HK-2 (cell line): ENCODE results near the gene RNF32.
A peak's percentile ranks its signal among the peaks of the same experiment; 100 is the strongest.
"Not testable (repeated sequence)": the region's sequence is repeated elsewhere in the genome, so short reads cannot be mapped to it uniquely, and the experiment has no call there.

Experiments
- DNase-seq: peaks from one replicate; pipeline ENCODE4 v3.0.0-alpha.2; 2018; ENCODE audit not compliant: unreplicated experiment

Gene RNF32

GRCh38 chr7:156614434-156615264 lies 25.9 kb upstream of the RNF32 start:
- DNase-seq: no peak

DNA sequence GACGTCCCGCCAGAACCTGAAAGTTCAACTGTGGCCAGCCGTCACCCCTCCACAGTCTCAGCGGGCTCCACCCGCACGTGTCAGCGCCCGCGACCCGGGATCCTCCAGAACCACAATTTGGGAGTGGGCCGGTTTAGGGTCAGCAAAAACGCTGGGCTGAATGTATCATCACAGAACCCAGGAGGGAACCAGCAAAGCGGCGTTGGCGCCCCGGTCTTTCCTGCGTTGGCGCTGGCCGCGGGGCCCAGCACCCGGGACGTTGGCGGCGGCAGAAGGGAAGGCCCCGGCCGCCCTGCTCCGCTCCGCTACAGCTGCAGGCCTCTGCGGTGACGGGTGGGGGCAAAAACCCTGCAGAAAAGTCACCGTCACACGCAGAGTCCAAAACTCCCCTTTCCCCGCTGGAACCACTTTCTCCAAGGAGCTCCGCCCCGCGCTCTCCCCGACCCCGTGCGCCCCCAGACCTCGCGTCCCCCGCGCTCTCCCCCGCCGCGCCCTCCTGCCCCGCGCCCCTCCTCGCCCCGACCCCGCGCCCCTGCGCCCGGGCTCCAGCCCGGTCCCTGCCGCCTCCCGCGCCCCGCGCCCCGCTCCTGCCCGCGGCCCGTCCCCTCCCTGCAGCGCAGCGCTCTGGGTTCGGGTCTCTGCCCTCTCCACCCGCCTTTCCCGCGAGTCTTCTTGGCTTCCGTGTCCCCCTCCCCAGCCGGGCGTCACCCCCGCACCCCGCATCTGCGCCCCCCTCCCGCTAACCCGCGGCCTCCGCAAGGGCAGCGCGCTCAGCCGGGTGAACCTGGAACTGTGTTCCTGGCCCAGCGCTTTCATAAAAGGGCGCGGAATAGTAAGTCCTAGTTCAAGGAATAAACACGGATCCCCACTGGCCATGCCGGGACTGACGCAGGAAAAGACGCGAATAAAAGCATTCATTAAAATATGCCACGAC lies 24.0 kb upstream of the RNF32 start:
- no peak for DNase-seq

GRCh38 chr7:156617215-156617614 lies 23.4 kb upstream of the RNF32 start:
- DNase-seq: no peak

GRCh38 chr7:156618078-156618779 lies 22.3 kb upstream of the RNF32 start:
- DNase-seq: no peak

DNA sequence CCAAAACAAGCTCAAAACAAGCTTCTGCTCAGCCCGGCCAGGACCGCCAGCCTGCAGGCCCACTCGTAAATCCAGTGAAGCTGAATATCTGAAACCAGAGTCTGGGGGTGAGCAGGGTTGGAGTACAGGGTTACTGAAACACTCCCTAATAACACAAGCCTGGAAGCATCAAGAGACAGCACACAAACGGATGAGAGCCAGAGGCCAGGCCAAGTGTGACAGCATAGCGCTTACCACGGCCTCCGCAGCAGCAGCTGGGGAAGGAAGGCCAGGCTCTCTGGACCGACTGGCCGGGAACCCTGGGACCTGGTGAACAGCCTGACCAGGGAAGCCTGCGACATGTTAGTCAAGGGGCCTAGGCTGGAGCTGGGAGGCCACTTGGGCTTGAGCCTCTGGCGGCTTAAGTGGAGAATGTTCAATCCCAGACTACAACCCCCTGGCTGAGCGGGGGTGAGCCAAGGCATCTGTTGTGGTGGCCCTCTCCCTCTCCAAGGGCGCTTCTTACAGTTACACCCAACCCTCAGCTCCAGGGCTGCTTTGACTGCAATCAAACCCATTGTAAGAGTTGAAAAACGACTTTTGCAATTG lies 21.7 kb upstream of the RNF32 start:
- no peak for DNase-seq

GRCh38 chr7:156619488-156620290 lies 20.9 kb upstream of the RNF32 start:
- not testable (repeated sequence) for DNase-seq

GRCh38 chr7:156620291-156620675 lies 20.3 kb upstream of the RNF32 start:
- DNase-seq: no peak

- no peak for DNase-seq
These were observed 18.9 kb upstream of the RNF32 start for GRCh38 chr7:156621652-156622051.

DNA sequence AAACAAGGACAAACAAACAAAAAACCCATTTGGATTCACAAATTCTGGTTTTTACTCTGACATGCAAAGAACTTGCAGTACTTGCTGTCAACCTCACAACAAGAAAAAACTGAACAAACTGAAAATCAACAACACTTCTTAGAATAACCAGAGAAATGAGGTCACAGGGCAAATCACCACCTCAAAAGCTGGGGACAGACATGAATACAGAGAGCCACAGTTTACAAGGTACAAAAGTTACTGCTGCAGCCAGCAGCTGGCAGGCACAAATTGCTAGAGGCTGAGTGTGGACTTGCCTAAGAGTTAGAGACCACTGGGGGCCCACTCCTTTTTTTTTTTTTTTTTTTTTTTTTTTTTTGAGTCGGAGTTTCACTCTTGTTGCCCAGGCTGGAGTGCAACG lies 15.0 kb upstream of the RNF32 start:
- DNase-seq: no peak

DNA sequence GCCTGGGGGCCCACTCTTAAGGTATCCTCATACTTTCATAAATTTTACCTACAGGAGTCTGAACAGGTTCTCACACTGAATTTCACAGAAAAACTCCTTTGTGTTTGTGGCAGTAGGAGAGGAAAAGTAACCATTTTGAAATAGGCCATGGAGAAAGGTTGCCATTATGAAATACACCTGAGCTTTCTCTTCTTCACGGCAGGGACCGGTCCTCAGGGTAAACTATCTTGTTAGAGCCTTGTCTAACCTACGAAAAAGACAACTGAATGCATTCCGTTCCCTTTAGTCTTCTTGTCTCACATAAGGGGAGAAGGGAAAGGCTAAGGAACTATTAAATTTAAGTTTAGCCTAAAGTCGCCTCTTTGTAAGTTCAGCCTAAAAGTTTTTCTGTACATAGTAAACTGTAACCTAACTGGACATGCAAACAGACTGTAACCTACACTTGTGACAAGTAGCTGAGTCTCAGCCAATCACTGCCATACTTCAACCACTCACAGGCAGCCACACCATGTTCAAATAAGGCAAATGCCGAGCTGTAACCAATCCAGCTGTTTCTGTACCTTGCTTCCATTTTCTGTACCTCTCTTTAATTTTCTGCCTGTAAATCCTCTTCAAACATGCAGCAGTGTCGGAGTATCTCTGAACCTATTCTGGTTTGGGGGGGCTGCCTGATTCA lies 14.2 kb upstream of the RNF32 start:
- no peak for DNase-seq

- DNase-seq: no peak
These were observed 12.0 kb upstream of the RNF32 start for GRCh38 chr7:156628562-156628961.

GRCh38 chr7:156629873-156630272 lies 10.7 kb upstream of the RNF32 start:
- DNase-seq: no peak

DNA sequence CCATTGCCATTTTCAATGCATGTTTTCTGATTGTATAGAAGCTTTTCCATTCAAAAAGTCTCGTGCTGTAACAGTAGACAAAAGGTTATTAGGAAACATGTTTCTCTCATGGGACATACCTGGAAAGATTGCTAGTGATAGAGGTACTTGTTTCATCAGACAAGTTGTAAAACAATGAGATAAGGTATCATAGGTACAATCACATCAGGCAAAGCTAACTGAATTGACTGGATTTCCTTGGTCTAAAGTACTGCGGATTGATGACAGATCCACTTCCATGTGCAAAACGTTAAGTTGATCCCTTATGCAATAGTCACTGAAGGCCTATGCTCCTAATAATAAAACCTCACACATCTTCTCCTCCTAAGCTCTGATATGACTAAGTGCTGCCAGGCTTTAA lies 6.5 kb upstream of the RNF32 start:
- no peak for DNase-seq

- no peak for DNase-seq
These were observed 4.8 kb upstream of the RNF32 start for GRCh38 chr7:156635529-156636385.

- DNase-seq: not testable (repeated sequence)
These were observed 3.5 kb upstream of the RNF32 start for GRCh38 chr7:156637093-156637492.

DNA sequence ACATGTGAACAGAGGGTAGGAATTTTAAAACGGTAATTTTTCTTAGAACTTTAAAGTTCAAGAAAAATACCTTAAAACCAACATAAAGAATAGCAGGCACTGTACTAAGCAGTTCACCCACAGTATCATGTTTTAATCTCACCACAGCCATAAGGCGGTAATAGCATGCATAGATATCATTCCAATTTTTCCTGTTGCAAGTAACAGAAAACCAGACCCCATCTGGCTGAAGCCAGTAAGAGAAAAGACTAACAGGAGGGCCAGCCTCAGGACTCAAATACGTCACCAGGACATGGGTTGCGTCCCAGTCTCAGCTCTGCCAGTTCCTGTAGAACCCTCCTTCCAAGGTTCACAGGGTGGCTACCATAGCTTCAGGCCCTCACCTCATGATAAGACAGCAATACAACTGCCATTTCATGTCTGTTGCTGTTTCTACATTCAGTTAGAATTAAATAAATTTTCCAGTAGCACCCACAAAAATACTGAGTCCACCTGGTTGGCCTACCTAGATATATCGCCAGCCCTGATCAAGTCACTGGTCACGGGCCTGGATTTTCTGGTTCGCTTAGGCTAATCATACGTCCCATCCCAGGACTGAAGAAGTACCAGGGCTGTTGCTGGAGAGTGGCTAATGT lies 2.0 kb upstream of the RNF32 start:
- DNase-seq: no peak

GRCh38 chr7:156639426-156640256 lies 933 bp upstream of the RNF32 start:
- peak; percentile 92 for DNase-seq

DNA sequence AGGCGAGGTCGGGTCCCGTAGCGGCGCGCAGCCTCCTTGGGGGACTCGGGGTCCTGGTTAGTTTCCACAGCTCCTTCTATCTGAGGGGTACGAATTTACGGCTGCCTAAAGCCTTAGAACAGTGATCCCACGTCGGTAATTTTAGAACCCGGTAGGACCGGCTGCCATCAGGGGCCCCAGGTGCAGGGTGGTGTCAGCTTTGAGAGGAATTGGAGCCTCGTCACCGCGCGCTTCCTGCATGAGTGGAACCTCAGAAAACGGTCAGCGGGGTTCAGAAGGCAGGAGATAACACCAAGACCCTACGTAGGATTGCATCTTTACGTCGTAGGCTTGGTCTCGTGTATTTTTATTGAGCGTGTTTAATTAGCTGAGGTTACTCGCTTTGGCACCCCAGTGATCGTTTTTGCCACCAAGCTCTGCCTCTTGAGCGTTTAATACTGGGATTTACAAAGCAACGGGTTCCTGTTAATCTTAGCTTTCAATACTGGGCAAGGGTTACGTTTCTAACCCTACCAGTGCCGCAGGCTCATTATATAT lies 443 bp downstream of the RNF32 start:
- DNase-seq: peak; percentile 68
